Mammary epithelial cell (primary cell): Measurements from ENCODE around the gene RANGAP1.

Source experiments
- CTCF ChIP-seq, 2 donors: IDR thresholded peaks in 1 of 2; conservative IDR thresholded peaks in 1 of 2; 2 replicates each; pipeline ENCODE4 v1.5.1; 2011 to 2012; ENCODE audit warnings: inconsistent platforms in 2 of 2, low read length in 2 of 2, mild to moderate bottlenecking in 2 of 2, control low read depth in 1 of 2, low read depth in 1 of 2; ENCODE audit not compliant: insufficient read depth in 1 of 2; ENCODE audit errors: extremely low read depth in 1 of 2
- EZH2 ChIP-seq: IDR thresholded peaks from 2 replicates; pipeline ENCODE4 v1.6.1; 2012; ENCODE audit warnings: low read length, inconsistent platforms, borderline replicate concordance

- peak; percentile 30 to 79 for TF ChIP-seq CTCF (conservative IDR thresholded peaks at IDR 0.05 in 1 of 2, IDR thresholded peaks at IDR 0.05 in 1 of 2; ENCODE audit: extremely low read depth in 1 of 2, insufficient read depth in 1 of 2, low read depth in 1 of 2, low read length in 2 of 2)
- TF ChIP-seq EZH2 = no peak
These were observed 48.0 kb downstream of the RANGAP1 start for GRCh38 chr22:41237707-41238569.
